ENCODE measurements around the gene BACH2.

DNA sequence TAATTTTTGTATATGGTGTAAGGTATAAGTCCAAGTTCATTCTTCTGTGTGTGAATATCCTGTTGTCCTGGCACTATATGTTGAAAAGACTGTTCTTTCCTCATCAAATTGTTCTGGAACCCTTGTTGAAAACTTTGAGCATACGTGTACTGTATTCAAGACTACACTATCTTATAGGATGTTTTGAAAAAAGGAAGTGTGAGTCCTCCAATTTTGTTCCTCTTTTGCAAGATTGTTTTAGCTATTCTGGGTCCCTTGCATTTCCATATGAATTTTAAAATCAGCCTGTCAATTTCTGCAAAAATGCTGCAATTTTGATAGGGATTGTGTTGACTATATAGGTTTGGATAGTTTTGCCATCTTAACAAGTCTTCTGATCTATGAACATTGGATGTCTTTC lies 195.2 kb downstream of the BACH2 start:
- TF ChIP-seq, protein P1, sequence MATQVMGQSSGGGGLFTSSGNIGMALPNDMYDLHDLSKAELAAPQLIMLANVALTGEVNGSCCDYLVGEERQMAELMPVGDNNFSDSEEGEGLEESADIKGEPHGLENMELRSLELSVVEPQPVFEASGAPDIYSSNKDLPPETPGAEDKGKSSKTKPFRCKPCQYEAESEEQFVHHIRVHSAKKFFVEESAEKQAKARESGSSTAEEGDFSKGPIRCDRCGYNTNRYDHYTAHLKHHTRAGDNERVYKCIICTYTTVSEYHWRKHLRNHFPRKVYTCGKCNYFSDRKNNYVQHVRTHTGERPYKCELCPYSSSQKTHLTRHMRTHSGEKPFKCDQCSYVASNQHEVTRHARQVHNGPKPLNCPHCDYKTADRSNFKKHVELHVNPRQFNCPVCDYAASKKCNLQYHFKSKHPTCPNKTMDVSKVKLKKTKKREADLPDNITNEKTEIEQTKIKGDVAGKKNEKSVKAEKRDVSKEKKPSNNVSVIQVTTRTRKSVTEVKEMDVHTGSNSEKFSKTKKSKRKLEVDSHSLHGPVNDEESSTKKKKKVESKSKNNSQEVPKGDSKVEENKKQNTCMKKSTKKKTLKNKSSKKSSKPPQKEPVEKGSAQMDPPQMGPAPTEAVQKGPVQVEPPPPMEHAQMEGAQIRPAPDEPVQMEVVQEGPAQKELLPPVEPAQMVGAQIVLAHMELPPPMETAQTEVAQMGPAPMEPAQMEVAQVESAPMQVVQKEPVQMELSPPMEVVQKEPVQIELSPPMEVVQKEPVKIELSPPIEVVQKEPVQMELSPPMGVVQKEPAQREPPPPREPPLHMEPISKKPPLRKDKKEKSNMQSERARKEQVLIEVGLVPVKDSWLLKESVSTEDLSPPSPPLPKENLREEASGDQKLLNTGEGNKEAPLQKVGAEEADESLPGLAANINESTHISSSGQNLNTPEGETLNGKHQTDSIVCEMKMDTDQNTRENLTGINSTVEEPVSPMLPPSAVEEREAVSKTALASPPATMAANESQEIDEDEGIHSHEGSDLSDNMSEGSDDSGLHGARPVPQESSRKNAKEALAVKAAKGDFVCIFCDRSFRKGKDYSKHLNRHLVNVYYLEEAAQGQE (IDR thresholded peaks at IDR 0.05; ENCODE audit: insufficient read depth in 1 of 2, low read depth in 2 of 2, low read length in 2 of 2): no peak
- TF ChIP-seq POLR2AphosphoS5 (IDR thresholded peaks at IDR 0.05; ENCODE audit: low read depth, low read length) (no peak), TAF1 (IDR thresholded peaks at IDR 0.05; ENCODE audit: borderline replicate concordance, insufficient read depth, low read length) (no peak)

Measured in PFSK-1 (cell line).